ENCODE data around the gene RPRML. TPM values are rescaled to one million over a fixed set of nuclear protein-coding genes. Genes with fewer than 3 reads are reported as not detected.
"Not testable (repeated sequence)": the region's sequence is repeated elsewhere in the genome, so short reads cannot be mapped to it uniquely, and the experiment has no call there.

Gene RPRML
- 0.11 TPM in 1 of 2 replicates, not detected in the other for total RNA-seq (2014; rRNA removed)
- not detected for Bru-seq, nascent RNA
- BruChase-seq, experiment 1, labeled RNA remaining after a 6-hour chase = not detected
- BruChase-seq, experiment 2, labeled RNA remaining after a 2-hour chase = percentile 12 among the genes with signal in this experiment
- long read RNA-seq = 0 reads

- Histone ChIP-seq H3K27ac (ENCODE audit: low read length) (no peak within 1 kb of the TSS), H3K4me1 (ENCODE audit: insufficient read depth, low read length) (peaks cover 18% of the 10 kb centered on the region; the same call in 1 of the 2 replicates), H3K4me3 (ENCODE audit: low read length) (peak within 1 kb of the TSS; percentile 70), H3K4me2 (ENCODE audit: low read length) (peak within 1 kb of the TSS; percentile 95), H3K9ac (ENCODE audit: low read length) (no peak within 1 kb of the TSS), H3K27me3 (ENCODE audit: low read length) (peaks cover 34% of the 10 kb centered on the region), H3K36me3 (ENCODE audit: low read depth, low read length) (no peaks in the 10 kb centered on the region), H3K9me2 (replicated peaks; ENCODE audit: low read length) (no peaks in the 10 kb centered on the region), H3F3A (ENCODE audit: low read length, unreplicated experiment) (no peaks in the 10 kb centered on the region), H4K20me1 (ENCODE audit: low read length) (no peaks in the 10 kb centered on the region), H2AFZ (ENCODE audit: low read length) (peak within 1 kb of the TSS; percentile 86), H3K79me2 (ENCODE audit: low read length) (no peaks in the 10 kb centered on the region), H3K9me3 (ENCODE audit: low read length) (no peaks in the 10 kb centered on the region)
- DNase-seq (peak; percentile 35), ATAC-seq (peak; percentile 53)
- BruUV-seq (replicated peaks) = no TSS peak
- intact Hi-C loops (cut with micrococcal nuclease) = no loop called here
- no peak for TF ChIP-seq CTCF (conservative IDR thresholded peaks at IDR 0.05; ENCODE audit: low read depth, low read length)
- TF ChIP-seq EZH2 (IDR thresholded peaks at IDR 0.05; ENCODE audit: low read length, unreplicated experiment) = no peak
- TF ChIP-seq EZH2phosphoT487 (IDR thresholded peaks at IDR 0.05; ENCODE audit: borderline replicate concordance, low read length) = 0 out of 2 replicates have a peak, but pooled peaks have one; percentile 8
- POLR2A ChIA-PET (ENCODE audit: unreplicated experiment) = no interaction called here
- CTCF ChIA-PET = no interaction called here
Measured at GRCh38 chr17:46979147-46979863, at the start of gene RPRML. RPRML (minus strand) TSS chr17:46979253; CDS start chr17:46979007, 246 bp downstream.

GRCh38 chr17:47016966-47017365, 37.9 kb upstream of the RPRML start:
- BruUV-seq (replicated peaks); H4K20me1 ChIP-seq (ENCODE audit: low read length); CTCF ChIA-PET; H3K27me3 ChIP-seq (ENCODE audit: low read length); H3K9me3 ChIP-seq (ENCODE audit: low read length); H3K79me2 ChIP-seq (ENCODE audit: low read length); H3F3A ChIP-seq (ENCODE audit: low read length, unreplicated experiment); POLR2A ChIA-PET (ENCODE audit: unreplicated experiment); intact Hi-C loops (cut with micrococcal nuclease); H3K27ac ChIP-seq (ENCODE audit: low read length); ATAC-seq; H3K4me2 ChIP-seq (ENCODE audit: low read length); H3K4me1 ChIP-seq (ENCODE audit: insufficient read depth, low read length); DNase-seq; H3K36me3 ChIP-seq (ENCODE audit: low read depth, low read length); H3K4me3 ChIP-seq (ENCODE audit: low read length); H2AFZ ChIP-seq (ENCODE audit: low read length); H3K9me2 ChIP-seq (replicated peaks; ENCODE audit: low read length); H3K9ac ChIP-seq (ENCODE audit: low read length): not testable (repeated sequence)

GRCh38 chr17:47013341-47013740, 34.3 kb upstream of the RPRML start:
- intact Hi-C loops (cut with micrococcal nuclease) = no loop called here

More at GRCh38 chr17:47013341-47013740, 34.3 kb upstream of the RPRML start:
- Histone ChIP-seq H3K4me2 (ENCODE audit: low read length) (no peak overlapping the region), H3K9me3 (ENCODE audit: low read length) (no peaks in the 10 kb centered on the region), H3K9ac (ENCODE audit: low read length) (no peak overlapping the region), H3K9me2 (replicated peaks; ENCODE audit: low read length) (no peaks in the 10 kb centered on the region), H3K4me3 (ENCODE audit: low read length) (no peak overlapping the region), H3K4me1 (ENCODE audit: insufficient read depth, low read length) (no peaks in the 10 kb centered on the region), H3F3A (ENCODE audit: low read length, unreplicated experiment) (no peaks in the 10 kb centered on the region), H2AFZ (ENCODE audit: low read length) (no peak overlapping the region), H3K27me3 (ENCODE audit: low read length) (no peaks in the 10 kb centered on the region), H3K36me3 (ENCODE audit: low read depth, low read length) (no peaks in the 10 kb centered on the region), H3K27ac (ENCODE audit: low read length) (no peak overlapping the region), H3K79me2 (ENCODE audit: low read length) (no peaks in the 10 kb centered on the region), H4K20me1 (ENCODE audit: low read length) (no peaks in the 10 kb centered on the region)
- ChIA-PET POLR2A (ENCODE audit: unreplicated experiment) (no interaction called here), CTCF (interaction anchor here (0.6 kb wide), 1 partner anchor 190 kb away, joined by 3 read pairs; no protein-coding TSS in a partner anchor)
- no TSS peak for BruUV-seq (replicated peaks)
- no peak for TF ChIP-seq CTCF (conservative IDR thresholded peaks at IDR 0.05; ENCODE audit: low read depth, low read length)
- TF ChIP-seq EZH2 (IDR thresholded peaks at IDR 0.05; ENCODE audit: low read length, unreplicated experiment) = no peak
- no peak for TF ChIP-seq EZH2phosphoT487 (IDR thresholded peaks at IDR 0.05; ENCODE audit: borderline replicate concordance, low read length)
- ATAC-seq = no peak
- DNase-seq = no peak

Measured in PC-3 (cell line).